ENCODE data around the gene TUBB2A.

DNA sequence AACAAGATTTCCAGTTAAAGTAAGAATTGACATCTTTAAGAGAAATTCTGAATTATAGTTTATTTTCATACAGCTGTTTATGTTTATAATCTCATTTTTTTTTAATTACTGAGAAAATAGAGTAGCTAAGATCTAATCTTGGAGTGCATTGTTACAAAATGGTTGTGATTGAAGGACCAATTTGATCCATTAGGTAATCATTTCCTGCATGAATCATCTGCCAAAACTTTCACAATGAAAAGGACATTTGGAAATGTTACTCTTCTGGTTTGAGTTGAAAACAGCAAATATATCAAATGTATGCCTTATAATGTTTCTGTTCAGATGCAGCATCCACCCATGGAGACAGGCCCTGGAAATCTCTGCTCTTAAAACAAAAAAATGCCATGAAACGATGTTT is 19.0 kb downstream of the TUBB2A start:
- TF ChIP-seq YY1 (IDR thresholded peaks at IDR 0.05; ENCODE audit: insufficient read depth, insufficient read length) = no peak
- TF ChIP-seq ZNF274 (IDR thresholded peaks at IDR 0.05; ENCODE audit: low read depth, low read length) = no peak

Measured in NT2/D1 (cell line).